Measurements from ENCODE around the gene DIRAS1.

- TF ChIP-seq REST (IDR thresholded peaks at IDR 0.05; ENCODE audit: insufficient read depth in 1 of 2, low read depth in 2 of 2, low read length in 1 of 2): peak; percentile 55 to 77; a peak in 2 of 4 replicates
- TF ChIP-seq CTCF (IDR thresholded peaks at IDR 0.05): no peak
- TF ChIP-seq TCF7L2 (IDR thresholded peaks at IDR 0.05; ENCODE audit: low read depth, low read length): no peak
- TF ChIP-seq POLR2AphosphoS5 (IDR thresholded peaks at IDR 0.05; ENCODE audit: low read depth, low read length): no peak
- no peak for TF ChIP-seq SIN3A (IDR thresholded peaks at IDR 0.05; ENCODE audit: borderline replicate concordance, insufficient read depth, low read depth, low read length)
Observed at GRCh38 chr19:2720777-2721569, at the start of gene DIRAS1.

Measured in Panc1 (cell line).